Naive B cell (primary cell): ENCODE measurements around the gene LITAF. TPM values are rescaled to one million over a fixed set of nuclear protein-coding genes. Genes with fewer than 3 reads are reported as not detected.
"Not testable (repeated sequence)": the region's sequence is repeated elsewhere in the genome, so short reads cannot be mapped to it uniquely, and the experiment has no call there.

ENCODE experiments used
- ATAC-seq, 2 donors: fragments of 150-1000 bp; cut with Tn5 transposase; 2 replicates each; pipeline ENCODE4 v1.10.0; 2021; ENCODE audit warnings: low read depth in 2 of 2, mild to moderate bottlenecking in 2 of 2, moderate library complexity in 2 of 2
- DNase-seq: peaks from one replicate; pipeline ENCODE4 v3.0.0; 2022
- H3K27ac Mint-ChIP-seq, 6 donors: one replicate each; pipeline ENCODE4 v1.8.0; 2020 to 2022; ENCODE audit warnings: mild to moderate bottlenecking in 6 of 6, mixed read lengths in 6 of 6, moderate library complexity in 5 of 6, inconsistent platforms in 2 of 6
- H3K27me3 Mint-ChIP-seq, 3 donors: one replicate each; pipeline ENCODE4 v1.8.0; 2021 to 2022; ENCODE audit warnings: mixed read lengths in 3 of 3, mild to moderate bottlenecking in 1 of 3
- H3K36me3 Mint-ChIP-seq, 2 donors: one replicate each; pipeline ENCODE4 v1.8.0; 2020 to 2022; ENCODE audit warnings: mixed read lengths in 2 of 2, inconsistent platforms in 1 of 2, mild to moderate bottlenecking in 1 of 2
- H3K4me1 Mint-ChIP-seq, 3 donors: one replicate each; pipeline ENCODE4 v1.8.0; 2020 to 2022; ENCODE audit warnings: mixed read lengths in 3 of 3, inconsistent platforms in 1 of 3, mild to moderate bottlenecking in 1 of 3, moderate library complexity in 1 of 3
- H3K4me3 Mint-ChIP-seq, 8 donors: one replicate each; pipeline ENCODE4 v1.8.0; 2020 to 2022; ENCODE audit warnings: mild to moderate bottlenecking in 8 of 8, mixed read lengths in 8 of 8, moderate library complexity in 8 of 8, inconsistent platforms in 2 of 8
- H3K9me3 Mint-ChIP-seq, 7 donors: one replicate each; pipeline ENCODE4 v1.8.0; 2020 to 2022; ENCODE audit warnings: mixed read lengths in 7 of 7, mild to moderate bottlenecking in 5 of 7, inconsistent platforms in 2 of 7, moderate library complexity in 1 of 7
- polyA plus RNA-seq, 6 donors: library from polyadenylated mRNA; unstranded; fragments of 300-500 nt; fragmentation: Illumina TruSeq; gene quantifications; one replicate each; pipeline ENCODE4 v1.2.3, GENCODE V29; 2021; ENCODE audit warnings: low read depth in 6 of 6

The LITAF gene
- polyA plus RNA-seq, 6 donors from 2014 or later = 275 to 379 (median 304) TPM

GRCh38 chr16:11586378-11586855, 302 bp downstream of the LITAF start:
- peak; percentile 24 to 29 for ATAC-seq
- DNase-seq = peak; percentile 61
- peak overlapping the region; percentile 91 to 99 (median 96) for H3K27ac Mint-ChIP-seq
- no peaks in the 10 kb centered on the region for H3K9me3 Mint-ChIP-seq
- peaks cover 0 to 5% of the 10 kb centered on the region in 2 donors for H3K36me3 Mint-ChIP-seq
- no peaks in the 10 kb centered on the region for H3K27me3 Mint-ChIP-seq
- peaks cover 55 to 56% (median 56%) of the 10 kb centered on the region in 3 donors for H3K4me1 Mint-ChIP-seq
- H3K4me3 Mint-ChIP-seq = peak overlapping the region; percentile 88 to 97 (median 92)

GRCh38 chr16:11585460-11586377, 1.0 kb downstream of the LITAF start:
- DNase-seq (peak; percentile 28), ATAC-seq (peak; percentile 7 to 12)
- H3K9me3 Mint-ChIP-seq = no peaks in the 10 kb centered on the region
- peak overlapping the region; percentile 91 to 99 (median 96) for H3K27ac Mint-ChIP-seq
- H3K36me3 Mint-ChIP-seq = peaks cover 0 to 5% of the 10 kb centered on the region in 2 donors
- H3K27me3 Mint-ChIP-seq = no peaks in the 10 kb centered on the region
- H3K4me3 Mint-ChIP-seq = peak overlapping the region; percentile 83 to 97 (median 92)
- H3K4me1 Mint-ChIP-seq = peaks cover 62 to 63% (median 62%) of the 10 kb centered on the region in 3 donors

GRCh38 chr16:11583889-11584565, 2.7 kb downstream of the LITAF start:
- DNase-seq (peak; percentile 51), ATAC-seq (peak; percentile 31 to 40)
- Mint-ChIP-seq H3K4me1 (peaks cover 64 to 71% (median 70%) of the 10 kb centered on the region in 3 donors), H3K4me3 (peak overlapping the region; percentile 83 to 97 (median 92)), H3K36me3 (peaks cover 0 to 5% of the 10 kb centered on the region in 2 donors), H3K27me3 (no peaks in the 10 kb centered on the region), H3K9me3 (no peaks in the 10 kb centered on the region), H3K27ac (peak overlapping the region; percentile 80 to 99 (median 93))

GRCh38 chr16:11583166-11583565, 3.6 kb downstream of the LITAF start:
- DNase-seq (no peak), ATAC-seq (no peak)
- peak overlapping the region in 7 of 8 donors; percentile 23 to 92 (median 72) for H3K4me3 Mint-ChIP-seq
- peaks cover 0 to 5% of the 10 kb centered on the region in 2 donors for H3K36me3 Mint-ChIP-seq
- no peaks in the 10 kb centered on the region for H3K27me3 Mint-ChIP-seq
- peak overlapping the region in 4 of 6 donors; percentile 65 to 99 (median 76) for H3K27ac Mint-ChIP-seq
- H3K4me1 Mint-ChIP-seq = peaks cover 59 to 80% (median 78%) of the 10 kb centered on the region in 3 donors
- no peaks in the 10 kb centered on the region for H3K9me3 Mint-ChIP-seq

- Mint-ChIP-seq H3K4me3 (peak overlapping the region; percentile 61 to 92 (median 72)), H3K4me1 (peaks cover 54 to 83% (median 80%) of the 10 kb centered on the region in 3 donors), H3K9me3 (no peaks in the 10 kb centered on the region), H3K36me3 (peaks cover 0 to 4% of the 10 kb centered on the region in 2 donors), H3K27ac (peak overlapping the region; percentile 63 to 99 (median 80)), H3K27me3 (no peaks in the 10 kb centered on the region)
- ATAC-seq (no peak), DNase-seq (no peak)
Observed at GRCh38 chr16:11582157-11582814, 4.4 kb downstream of the LITAF start.

- Mint-ChIP-seq H3K4me1 (peaks cover 54 to 86% (median 83%) of the 10 kb centered on the region in 3 donors), H3K36me3 (peaks cover 0 to 3% of the 10 kb centered on the region in 2 donors), H3K9me3 (no peaks in the 10 kb centered on the region), H3K27me3 (no peaks in the 10 kb centered on the region), H3K27ac (peak overlapping the region in 5 of 6 donors; percentile 15 to 99 (median 86)), H3K4me3 (peak overlapping the region; percentile 61 to 92 (median 72))
- DNase-seq (no peak), ATAC-seq (no peak)
Observed at GRCh38 chr16:11581678-11582077, 5.0 kb downstream of the LITAF start.

- Mint-ChIP-seq H3K27me3 (no peaks in the 10 kb centered on the region), H3K27ac (peak overlapping the region in 5 of 6 donors; percentile 67 to 99 (median 85)), H3K36me3 (peaks cover 0 to 3% of the 10 kb centered on the region in 2 donors), H3K4me3 (peak overlapping the region in 6 of 8 donors; percentile 3 to 54 (median 47)), H3K4me1 (peaks cover 51 to 90% (median 83%) of the 10 kb centered on the region in 3 donors), H3K9me3 (no peaks in the 10 kb centered on the region)
- no peak for DNase-seq
- ATAC-seq = no peak
Observed at GRCh38 chr16:11580451-11581086, 6.2 kb downstream of the LITAF start.

- Mint-ChIP-seq H3K4me1 (peaks cover 46 to 86% (median 76%) of the 10 kb centered on the region in 3 donors), H3K27ac (peak overlapping the region; percentile 70 to 98 (median 94)), H3K4me3 (peak overlapping the region; percentile 26 to 87 (median 66))
- not testable (repeated sequence) for ATAC-seq, DNase-seq, H3K36me3 Mint-ChIP-seq, H3K27me3 Mint-ChIP-seq, H3K9me3 Mint-ChIP-seq
Observed at GRCh38 chr16:11577290-11577660, 9.4 kb downstream of the LITAF start.

GRCh38 chr16:11576427-11577289, 10.1 kb downstream of the LITAF start:
- H3K27me3 Mint-ChIP-seq = no peaks in the 10 kb centered on the region
- ATAC-seq (peak; percentile 81 to 87), DNase-seq (peak; percentile 78)
- peak overlapping the region; percentile 26 to 87 (median 66) for H3K4me3 Mint-ChIP-seq
- H3K4me1 Mint-ChIP-seq = peaks cover 46 to 86% (median 76%) of the 10 kb centered on the region in 3 donors
- H3K36me3 Mint-ChIP-seq = peaks cover 0 to 3% of the 10 kb centered on the region in 2 donors
- H3K27ac Mint-ChIP-seq = peak overlapping the region; percentile 70 to 98 (median 94)
- peaks cover 0 to 3% (median 0%) of the 10 kb centered on the region in 7 donors for H3K9me3 Mint-ChIP-seq

- DNase-seq (no peak), ATAC-seq (no peak)
- Mint-ChIP-seq H3K27me3 (no peaks in the 10 kb centered on the region), H3K27ac (peak overlapping the region; percentile 92 to 97 (median 94)), H3K36me3 (peaks cover 0 to 3% of the 10 kb centered on the region in 2 donors), H3K4me3 (peak overlapping the region; percentile 34 to 84 (median 66)), H3K4me1 (peaks cover 50 to 86% (median 78%) of the 10 kb centered on the region in 3 donors), H3K9me3 (peaks cover 0 to 3% (median 0%) of the 10 kb centered on the region in 7 donors)
Observed at GRCh38 chr16:11575223-11575589, 11.5 kb downstream of the LITAF start.

- peak; percentile 29 to 49 for ATAC-seq
- Mint-ChIP-seq H3K9me3 (peaks cover 0 to 3% (median 0%) of the 10 kb centered on the region in 7 donors), H3K27ac (peak overlapping the region; percentile 87 to 98 (median 94)), H3K36me3 (peaks cover 0 to 3% of the 10 kb centered on the region in 2 donors), H3K4me3 (peak overlapping the region in 7 of 8 donors; percentile 7 to 82 (median 48)), H3K4me1 (peaks cover 55 to 85% (median 76%) of the 10 kb centered on the region in 3 donors), H3K27me3 (no peaks in the 10 kb centered on the region)
- DNase-seq = peak; percentile 54
Observed at GRCh38 chr16:11572301-11572995, 14.3 kb downstream of the LITAF start.
